ENCODE measurements around the gene SNED1. TPM values are rescaled to one million over a fixed set of nuclear protein-coding genes. Genes with fewer than 3 reads are reported as not detected.

SNED1 gene
- polyA plus RNA-seq, 2 of the 4 experiments (the other 2 are of a cell fraction): 0.15 to 0.21 TPM

DNA sequence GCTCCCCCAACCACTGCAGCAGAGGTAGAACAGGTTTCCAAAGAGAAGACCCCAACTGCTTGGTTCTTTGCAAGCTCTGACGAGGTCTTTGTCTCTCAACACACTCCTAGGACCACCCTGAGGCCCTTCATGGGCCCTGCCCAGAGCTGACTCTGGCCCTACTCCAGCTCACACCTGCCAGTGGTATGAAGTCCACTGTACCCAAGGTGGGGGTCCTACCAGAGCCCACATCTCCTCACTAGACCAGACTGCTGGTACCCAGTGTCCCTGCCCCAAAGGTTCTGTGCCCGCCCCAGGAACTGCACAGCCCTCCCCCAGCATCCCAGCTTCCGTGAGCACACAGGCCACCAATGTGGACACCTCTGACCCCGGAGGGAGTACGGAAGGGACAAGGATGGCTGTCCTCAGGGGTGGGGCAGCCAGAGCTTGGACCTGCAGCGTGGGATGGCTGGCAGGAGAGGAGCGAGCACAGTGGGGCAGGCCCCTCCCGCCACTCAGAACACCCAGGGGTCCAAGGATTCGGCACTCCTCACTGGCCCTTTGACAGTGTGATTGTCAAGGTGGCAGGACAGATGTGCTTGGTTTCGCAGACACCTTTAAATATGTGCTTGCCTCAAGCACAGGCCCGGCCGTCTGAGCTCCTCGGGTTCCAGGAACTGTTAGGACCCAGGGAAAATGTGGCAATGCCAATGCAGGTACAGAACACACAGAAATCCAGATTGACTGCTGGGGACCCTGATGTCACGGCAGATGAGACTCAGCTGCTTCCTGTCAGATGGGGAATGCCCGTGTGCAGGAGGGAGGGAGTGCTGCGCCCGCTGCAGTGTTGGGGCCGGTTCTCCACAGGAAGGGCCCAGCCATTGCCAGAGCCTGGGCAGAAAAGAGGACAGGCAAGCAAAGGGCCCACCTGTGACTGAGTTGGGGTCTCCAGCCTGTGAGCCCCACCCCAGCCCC lies 52.5 kb downstream of the SNED1 start:
- Histone ChIP-seq H3K4me2 (no peak overlapping the region), H3K4me1 (no peaks in the 10 kb centered on the region), H3K27ac (no peak overlapping the region), H3K9me3 (no peaks in the 10 kb centered on the region), H3K4me3 (no peak overlapping the region)
- POLR2A ChIA-PET: no interaction called here
- FAIRE-seq: no peak
- ATAC-seq: no peak
- 69% methylated on average over 15 of the region's 18 CpGs for WGBS (ENCODE audit: missing lambda C conversion rate)
- no peak for DNase-seq (ENCODE audit: low read depth in 1 of 2, low spot score in 1 of 2)
- TF ChIP-seq EHF (CRISPR knock-in tag; IDR thresholded peaks at IDR 0.05) (no peak), CHD4 (IDR thresholded peaks at IDR 0.05; ENCODE audit: borderline replicate concordance) (no peak), ESRRA (IDR thresholded peaks at IDR 0.05; ENCODE audit: borderline replicate concordance, low read length) (no peak), KDM1A (IDR thresholded peaks at IDR 0.05; ENCODE audit: low read depth) (no peak), HOXB13 (CRISPR knock-in tag; IDR thresholded peaks at IDR 0.05; ENCODE audit: low read depth) (no peak), RARB (CRISPR knock-in tag; IDR thresholded peaks at IDR 0.05) (no peak)
- TF ChIP-seq, protein P1, sequence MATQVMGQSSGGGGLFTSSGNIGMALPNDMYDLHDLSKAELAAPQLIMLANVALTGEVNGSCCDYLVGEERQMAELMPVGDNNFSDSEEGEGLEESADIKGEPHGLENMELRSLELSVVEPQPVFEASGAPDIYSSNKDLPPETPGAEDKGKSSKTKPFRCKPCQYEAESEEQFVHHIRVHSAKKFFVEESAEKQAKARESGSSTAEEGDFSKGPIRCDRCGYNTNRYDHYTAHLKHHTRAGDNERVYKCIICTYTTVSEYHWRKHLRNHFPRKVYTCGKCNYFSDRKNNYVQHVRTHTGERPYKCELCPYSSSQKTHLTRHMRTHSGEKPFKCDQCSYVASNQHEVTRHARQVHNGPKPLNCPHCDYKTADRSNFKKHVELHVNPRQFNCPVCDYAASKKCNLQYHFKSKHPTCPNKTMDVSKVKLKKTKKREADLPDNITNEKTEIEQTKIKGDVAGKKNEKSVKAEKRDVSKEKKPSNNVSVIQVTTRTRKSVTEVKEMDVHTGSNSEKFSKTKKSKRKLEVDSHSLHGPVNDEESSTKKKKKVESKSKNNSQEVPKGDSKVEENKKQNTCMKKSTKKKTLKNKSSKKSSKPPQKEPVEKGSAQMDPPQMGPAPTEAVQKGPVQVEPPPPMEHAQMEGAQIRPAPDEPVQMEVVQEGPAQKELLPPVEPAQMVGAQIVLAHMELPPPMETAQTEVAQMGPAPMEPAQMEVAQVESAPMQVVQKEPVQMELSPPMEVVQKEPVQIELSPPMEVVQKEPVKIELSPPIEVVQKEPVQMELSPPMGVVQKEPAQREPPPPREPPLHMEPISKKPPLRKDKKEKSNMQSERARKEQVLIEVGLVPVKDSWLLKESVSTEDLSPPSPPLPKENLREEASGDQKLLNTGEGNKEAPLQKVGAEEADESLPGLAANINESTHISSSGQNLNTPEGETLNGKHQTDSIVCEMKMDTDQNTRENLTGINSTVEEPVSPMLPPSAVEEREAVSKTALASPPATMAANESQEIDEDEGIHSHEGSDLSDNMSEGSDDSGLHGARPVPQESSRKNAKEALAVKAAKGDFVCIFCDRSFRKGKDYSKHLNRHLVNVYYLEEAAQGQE (IDR thresholded peaks at IDR 0.05): no peak
- TF ChIP-seq, protein P2, sequence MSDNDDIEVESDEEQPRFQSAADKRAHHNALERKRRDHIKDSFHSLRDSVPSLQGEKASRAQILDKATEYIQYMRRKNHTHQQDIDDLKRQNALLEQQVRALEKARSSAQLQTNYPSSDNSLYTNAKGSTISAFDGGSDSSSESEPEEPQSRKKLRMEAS (IDR thresholded peaks at IDR 0.05): no peak
- CTCF ChIA-PET: interaction anchor here (0.5 kb wide), 1 partner anchor 981 kb away, joined by 3 read pairs; no protein-coding TSS in a partner anchor

DNA sequence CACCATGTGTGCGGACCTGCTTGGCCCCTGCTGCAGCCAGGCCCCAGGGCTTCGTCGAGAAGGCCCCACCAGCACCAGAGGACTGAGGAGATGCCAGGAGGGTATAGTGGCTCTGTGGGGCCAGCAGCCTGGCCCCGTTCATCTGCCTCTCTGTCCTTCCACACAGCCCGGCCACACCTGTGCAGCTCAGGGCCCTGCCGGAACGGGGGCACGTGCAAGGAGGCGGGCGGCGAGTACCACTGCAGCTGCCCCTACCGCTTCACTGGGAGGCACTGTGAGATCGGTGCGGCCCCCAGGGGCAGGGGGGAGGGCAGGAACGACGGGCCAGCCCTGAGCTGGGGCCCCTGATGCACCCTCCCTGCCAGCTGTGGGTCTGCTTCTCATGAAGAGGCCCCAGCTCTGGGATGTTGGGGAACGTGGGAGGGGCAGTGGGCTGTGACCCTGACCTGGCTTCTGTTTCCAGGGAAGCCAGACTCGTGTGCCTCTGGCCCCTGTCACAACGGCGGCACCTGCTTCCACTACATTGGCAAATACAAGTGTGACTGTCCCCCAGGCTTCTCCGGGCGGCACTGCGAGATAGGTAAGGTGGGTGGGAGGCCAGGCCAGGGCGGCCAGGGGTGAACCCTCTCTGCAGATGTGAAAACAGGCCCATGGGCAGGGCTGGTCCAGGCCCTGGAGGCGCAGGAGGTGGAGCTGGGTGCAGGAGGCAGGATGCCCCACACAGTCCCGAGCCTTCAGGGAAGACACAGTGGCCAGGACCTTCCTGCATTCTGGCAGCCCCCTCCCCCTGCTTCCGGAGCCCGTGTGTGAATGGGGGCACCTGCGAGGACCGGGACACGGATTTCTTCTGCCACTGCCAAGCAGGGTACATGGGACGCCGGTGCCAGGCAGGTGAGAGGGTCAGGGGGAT lies 53.4 kb downstream of the SNED1 start:
- no peak for DNase-seq (ENCODE audit: low read depth in 1 of 2, low spot score in 1 of 2)
- Histone ChIP-seq H3K4me3 (no peak overlapping the region), H3K27ac (no peak overlapping the region), H3K4me2 (no peak overlapping the region), H3K9me3 (no peaks in the 10 kb centered on the region), H3K4me1 (no peaks in the 10 kb centered on the region)
- ChIA-PET POLR2A (no interaction called here), CTCF (no interaction called here)
- no peak for FAIRE-seq
- 73% methylated on average over 12 of the region's 33 CpGs for WGBS (ENCODE audit: missing lambda C conversion rate)
- TF ChIP-seq ESRRA (IDR thresholded peaks at IDR 0.05; ENCODE audit: borderline replicate concordance, low read length) (no peak), TFCP2L1 (CRISPR knock-in tag; IDR thresholded peaks at IDR 0.05) (no peak), CBX2 (IDR thresholded peaks at IDR 0.05; ENCODE audit: borderline replicate concordance, low read depth) (no peak), RCOR1 (IDR thresholded peaks at IDR 0.05; ENCODE audit: low read depth, low read length) (no peak), FOSL2 (IDR thresholded peaks at IDR 0.05) (no peak), FOSL2 (CRISPR knock-in tag; IDR thresholded peaks at IDR 0.05) (no peak), SMC3 (IDR thresholded peaks at IDR 0.05) (no peak), POLR2AphosphoS2 (conservative IDR thresholded peaks at IDR 0.05; ENCODE audit: low read length) (no peak), FOXS1 (CRISPR knock-in tag; IDR thresholded peaks at IDR 0.05) (no peak), MYC (IDR thresholded peaks at IDR 0.05; ENCODE audit: borderline replicate concordance, low read length) (no peak), JUN (IDR thresholded peaks at IDR 0.05) (no peak)
- TF ChIP-seq, protein P2 (IDR thresholded peaks at IDR 0.05): no peak
- TF ChIP-seq, protein P3, sequence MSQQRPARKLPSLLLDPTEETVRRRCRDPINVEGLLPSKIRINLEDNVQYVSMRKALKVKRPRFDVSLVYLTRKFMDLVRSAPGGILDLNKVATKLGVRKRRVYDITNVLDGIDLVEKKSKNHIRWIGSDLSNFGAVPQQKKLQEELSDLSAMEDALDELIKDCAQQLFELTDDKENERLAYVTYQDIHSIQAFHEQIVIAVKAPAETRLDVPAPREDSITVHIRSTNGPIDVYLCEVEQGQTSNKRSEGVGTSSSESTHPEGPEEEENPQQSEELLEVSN (IDR thresholded peaks at IDR 0.05; ENCODE audit: borderline replicate concordance, low read depth): no peak
- no peak for ATAC-seq
